Measurements from ENCODE around the gene EVL. TPM values are rescaled to one million over a fixed set of nuclear protein-coding genes. Genes with fewer than 3 reads are reported as not detected.
"Not testable (repeated sequence)": the region's sequence is repeated elsewhere in the genome, so short reads cannot be mapped to it uniquely, and the experiment has no call there.

Gene EVL
- total RNA-seq, 1 experiment from 2014 or later = 31.5 TPM

GRCh38 chr14:100165831-100166440 lies 100.7 kb downstream of the EVL start:
- DNase-seq = no peak
- H3K36me3 ChIP-seq = no peaks in the 10 kb centered on the region
- no peak overlapping the region for H3K27ac ChIP-seq
- H3K4me1 ChIP-seq = no peaks in the 10 kb centered on the region
- H3K9me3 ChIP-seq (replicated peaks) = no peaks in the 10 kb centered on the region
- no peaks in the 10 kb centered on the region for H3K27me3 ChIP-seq
- no peak overlapping the region for H3K4me3 ChIP-seq

DNA sequence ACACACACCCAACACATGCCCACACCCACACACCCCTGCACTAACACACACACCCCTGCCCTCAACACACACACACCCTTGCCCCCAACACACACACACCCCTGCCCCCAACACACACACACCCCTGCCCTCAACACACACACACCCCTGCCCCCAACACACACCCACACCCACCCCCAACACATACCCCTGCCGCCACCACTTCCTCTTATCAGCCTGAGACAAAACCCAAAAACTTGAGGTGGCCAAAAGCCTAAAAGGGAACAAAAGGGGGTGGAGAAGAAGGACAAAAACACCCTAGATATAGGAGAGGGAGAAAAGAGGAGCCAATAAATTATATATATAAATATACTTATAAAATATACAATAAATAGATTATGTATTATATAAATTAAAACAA lies 103.3 kb downstream of the EVL start:
- Histone ChIP-seq H3K36me3 (no peaks in the 10 kb centered on the region), H3K27ac (no peak overlapping the region), H3K27me3 (no peaks in the 10 kb centered on the region), H3K4me3 (no peak overlapping the region), H3K4me1 (no peaks in the 10 kb centered on the region), H3K9me3 (replicated peaks) (no peaks in the 10 kb centered on the region)
- no peak for DNase-seq

- H3K4me3 ChIP-seq = no peak overlapping the region
- H3K27me3 ChIP-seq = no peaks in the 10 kb centered on the region
- no peaks in the 10 kb centered on the region for H3K4me1 ChIP-seq
- DNase-seq = no peak
- no peak overlapping the region for H3K27ac ChIP-seq
- no peaks in the 10 kb centered on the region for H3K36me3 ChIP-seq
- H3K9me3 ChIP-seq (replicated peaks) = no peaks in the 10 kb centered on the region
Measured at GRCh38 chr14:100170880-100171279, 105.7 kb downstream of the EVL start.

- H3K9me3 ChIP-seq (replicated peaks) = no peaks in the 10 kb centered on the region
- H3K36me3 ChIP-seq = no peaks in the 10 kb centered on the region
- DNase-seq = no peak
- no peaks in the 10 kb centered on the region for H3K4me1 ChIP-seq
- H3K4me3 ChIP-seq = no peak overlapping the region
- H3K27me3 ChIP-seq = no peaks in the 10 kb centered on the region
- no peak overlapping the region for H3K27ac ChIP-seq
Measured at GRCh38 chr14:100172811-100173210, 107.6 kb downstream of the EVL start.

GRCh38 chr14:100173353-100173752 lies 108.1 kb downstream of the EVL start:
- Histone ChIP-seq H3K27ac (no peak overlapping the region), H3K27me3 (no peaks in the 10 kb centered on the region), H3K4me3 (no peak overlapping the region), H3K36me3 (no peaks in the 10 kb centered on the region), H3K4me1 (no peaks in the 10 kb centered on the region), H3K9me3 (replicated peaks) (no peaks in the 10 kb centered on the region)
- no peak for DNase-seq

DNA sequence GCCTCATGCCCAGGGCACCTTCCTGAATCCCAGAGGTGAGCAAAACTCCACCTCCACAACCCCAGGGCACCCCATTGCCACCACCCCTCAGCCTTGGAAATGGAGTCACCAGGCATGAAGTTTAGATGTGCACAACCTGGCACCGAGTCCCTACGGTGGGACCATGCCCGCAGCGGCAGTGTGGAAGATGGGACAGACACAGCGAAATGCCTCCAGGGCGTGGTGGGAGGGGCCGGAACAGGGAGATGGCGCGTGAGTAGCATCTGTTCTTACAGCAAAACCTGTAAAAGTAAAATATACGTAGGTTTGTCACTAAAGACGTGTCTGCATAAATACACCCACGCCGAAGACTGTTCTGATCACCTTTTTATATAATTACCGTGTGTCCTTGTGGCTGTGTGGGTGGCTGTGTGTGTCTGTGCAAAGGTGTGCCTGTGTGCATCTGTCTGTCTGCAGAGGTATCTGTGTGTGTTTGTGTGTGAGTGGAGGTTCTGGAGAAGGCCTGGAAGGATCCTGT lies 111.6 kb downstream of the EVL start:
- Histone ChIP-seq H3K27me3 (no peaks in the 10 kb centered on the region), H3K4me1 (no peaks in the 10 kb centered on the region), H3K36me3 (no peaks in the 10 kb centered on the region), H3K27ac (no peak overlapping the region), H3K4me3 (no peak overlapping the region), H3K9me3 (replicated peaks) (no peaks in the 10 kb centered on the region)
- DNase-seq = no peak

DNA sequence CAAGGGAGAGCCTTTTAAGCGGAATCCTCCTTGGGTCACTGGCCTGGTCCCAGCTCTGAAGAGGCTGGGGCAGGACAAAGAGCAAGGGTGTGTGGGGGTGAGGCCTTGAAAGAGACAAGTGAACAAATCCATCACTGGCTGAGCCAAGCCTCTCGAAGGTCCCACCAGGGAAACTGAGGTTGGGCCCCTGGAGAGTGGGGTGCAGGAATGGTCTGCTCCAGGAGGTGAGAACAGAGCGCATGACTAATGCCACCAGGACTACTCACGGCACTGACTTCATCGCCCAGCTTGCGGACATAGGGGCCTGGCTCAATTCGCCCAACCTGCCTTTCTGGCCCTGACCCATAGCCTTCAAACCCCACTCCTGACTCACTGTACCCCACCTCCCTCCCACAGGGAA lies 113.5 kb downstream of the EVL start:
- no peaks in the 10 kb centered on the region for H3K4me1 ChIP-seq
- no peaks in the 10 kb centered on the region for H3K36me3 ChIP-seq
- no peak overlapping the region for H3K4me3 ChIP-seq
- no peak overlapping the region for H3K27ac ChIP-seq
- H3K27me3 ChIP-seq = no peaks in the 10 kb centered on the region
- H3K9me3 ChIP-seq (replicated peaks) = no peaks in the 10 kb centered on the region
- no peak for DNase-seq

- not testable (repeated sequence) for H3K9me3 ChIP-seq (replicated peaks); H3K27ac ChIP-seq; H3K4me1 ChIP-seq; H3K36me3 ChIP-seq; H3K27me3 ChIP-seq; DNase-seq; H3K4me3 ChIP-seq
Measured at GRCh38 chr14:100180671-100181070, 115.4 kb downstream of the EVL start.

DNA sequence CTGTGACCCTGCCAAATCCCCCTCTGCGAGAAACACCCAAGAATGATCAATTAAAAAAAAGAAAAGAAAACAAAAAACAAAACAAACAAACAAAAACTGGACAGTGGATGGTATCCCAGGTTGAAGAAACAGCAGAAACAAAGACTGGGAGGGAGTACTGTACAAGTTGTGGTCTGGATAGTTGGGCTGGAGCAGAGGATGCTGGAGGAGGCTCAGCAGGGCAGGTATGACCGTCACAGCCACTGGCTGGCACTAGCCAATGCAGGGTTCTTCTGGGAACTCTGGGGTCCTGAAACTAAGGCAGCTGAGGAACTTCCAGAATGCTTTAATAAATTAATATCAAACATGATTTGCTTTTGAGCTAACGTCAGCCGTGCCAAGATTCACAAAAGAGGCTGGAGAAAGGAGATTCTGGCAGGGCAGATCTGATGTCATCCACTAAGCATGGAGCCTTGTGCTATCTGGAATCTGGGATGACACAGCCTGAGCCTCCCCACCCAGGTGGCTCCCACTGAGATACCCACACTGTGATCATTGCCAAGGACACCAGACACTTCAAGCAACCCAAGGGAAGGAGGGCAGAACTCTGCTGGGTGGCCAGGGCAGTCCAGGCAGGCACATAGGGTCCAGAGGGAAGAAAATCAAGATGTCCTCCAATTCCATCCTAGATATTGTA lies 116.8 kb downstream of the EVL start:
- H3K4me1 ChIP-seq; H3K4me3 ChIP-seq; H3K27me3 ChIP-seq; H3K9me3 ChIP-seq (replicated peaks); H3K36me3 ChIP-seq; DNase-seq; H3K27ac ChIP-seq: not testable (repeated sequence)

GRCh38 chr14:100187247-100187833 lies 122.1 kb downstream of the EVL start:
- Histone ChIP-seq H3K36me3 (no peaks in the 10 kb centered on the region), H3K27ac (no peak overlapping the region), H3K9me3 (replicated peaks) (no peaks in the 10 kb centered on the region), H3K4me1 (no peaks in the 10 kb centered on the region; the same call in 1 of the 2 replicates), H3K4me3 (no peak overlapping the region), H3K27me3 (no peaks in the 10 kb centered on the region)
- no peak for DNase-seq

DNA sequence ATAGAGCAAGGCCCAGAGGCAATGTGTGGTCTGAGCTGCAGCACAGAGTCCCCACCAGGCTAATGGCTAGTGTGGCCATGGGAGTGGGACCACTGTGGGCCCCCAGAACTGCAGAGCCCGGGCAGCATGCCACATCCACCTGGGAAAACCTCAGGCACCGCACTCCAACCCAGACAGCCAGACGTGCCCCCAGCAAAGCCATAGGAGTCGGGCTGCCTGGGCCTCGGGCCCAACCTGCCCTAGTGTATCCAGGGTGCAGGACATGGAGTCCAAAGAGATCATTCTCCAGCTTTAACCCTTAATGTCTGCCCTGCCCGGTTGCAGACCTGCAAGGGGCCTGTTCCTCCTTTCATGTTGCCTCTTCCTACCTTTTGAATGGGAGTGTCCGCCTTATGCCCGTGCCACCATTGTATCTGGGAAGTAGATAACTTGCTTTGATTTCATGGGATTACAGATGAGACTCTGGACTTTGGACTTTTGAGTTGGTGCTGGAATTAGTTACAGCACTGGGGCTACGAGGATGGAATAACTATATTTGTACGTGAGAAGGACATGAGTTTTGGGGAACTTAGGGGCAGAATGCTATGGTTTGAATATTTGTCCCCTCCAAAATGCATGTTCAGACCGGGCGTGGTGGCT lies 123.3 kb downstream of the EVL start:
- H3K9me3 ChIP-seq (replicated peaks) = no peaks in the 10 kb centered on the region
- H3K27ac ChIP-seq = no peak overlapping the region
- no peaks in the 10 kb centered on the region for H3K36me3 ChIP-seq
- peaks cover 3% of the 10 kb centered on the region for H3K4me1 ChIP-seq
- H3K27me3 ChIP-seq = no peaks in the 10 kb centered on the region
- no peak for DNase-seq
- H3K4me3 ChIP-seq = no peak overlapping the region

- H3K36me3 ChIP-seq = no peaks in the 10 kb centered on the region
- no peak overlapping the region for H3K4me3 ChIP-seq
- no peaks in the 10 kb centered on the region for H3K9me3 ChIP-seq (replicated peaks)
- DNase-seq = no peak
- no peak overlapping the region for H3K27ac ChIP-seq
- H3K27me3 ChIP-seq = no peaks in the 10 kb centered on the region
- H3K4me1 ChIP-seq = peaks cover 4% of the 10 kb centered on the region
Measured at GRCh38 chr14:100190126-100190525, 124.9 kb downstream of the EVL start.

GRCh38 chr14:100191584-100192249 lies 126.5 kb downstream of the EVL start:
- Histone ChIP-seq H3K9me3 (replicated peaks) (no peaks in the 10 kb centered on the region), H3K27ac (no peak overlapping the region), H3K36me3 (no peaks in the 10 kb centered on the region), H3K4me3 (peak overlapping the region; percentile 56), H3K27me3 (no peaks in the 10 kb centered on the region), H3K4me1 (peaks cover 4% of the 10 kb centered on the region)
- DNase-seq = no peak

- no peaks in the 10 kb centered on the region for H3K27me3 ChIP-seq
- peaks cover 4% of the 10 kb centered on the region for H3K4me1 ChIP-seq
- H3K9me3 ChIP-seq (replicated peaks) = no peaks in the 10 kb centered on the region
- H3K27ac ChIP-seq = peak overlapping the region; percentile 74
- peak; percentile 17 to 27 for DNase-seq
- H3K4me3 ChIP-seq = peak overlapping the region; percentile 56
- H3K36me3 ChIP-seq = no peaks in the 10 kb centered on the region
Measured at GRCh38 chr14:100192250-100192671, 127.0 kb downstream of the EVL start.
